ENCODE data around the gene MYO1B.

The MYO1B gene

DNA sequence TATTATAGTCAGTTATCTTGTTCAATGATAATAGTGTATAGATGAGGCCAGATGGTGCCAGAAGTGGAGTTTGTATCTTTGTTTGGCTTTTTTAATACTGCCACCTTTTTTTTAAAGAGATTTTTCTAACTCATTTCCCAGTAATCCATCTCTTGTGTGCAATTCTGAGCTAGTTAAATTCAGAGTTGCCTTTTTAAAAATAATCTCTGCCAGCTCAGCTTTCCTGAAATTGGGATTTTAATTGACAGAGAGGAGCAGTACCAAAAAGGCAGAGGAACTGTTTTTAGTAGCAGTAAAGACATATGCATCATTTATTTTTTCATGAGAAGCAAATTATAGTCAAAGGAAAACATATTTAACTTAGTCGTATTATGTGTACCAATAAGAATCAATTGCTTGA lies 185.3 kb downstream of the MYO1B start:
- Histone ChIP-seq H3K27me3 (ENCODE audit: insufficient read depth, low read length, poor library complexity, severe bottlenecking) (no peaks in the 10 kb centered on the region), H3K9ac (ENCODE audit: low read depth, low read length, poor library complexity, severe bottlenecking) (no peak overlapping the region), H3K4me1 (ENCODE audit: insufficient read depth, low read length, poor library complexity, severe bottlenecking) (no peaks in the 10 kb centered on the region), H3K9me3 (ENCODE audit: insufficient read depth, low read depth, low read length) (no peaks in the 10 kb centered on the region), H3K9me2 (replicated peaks; ENCODE audit: low read depth, low read length) (no peaks in the 10 kb centered on the region), H4K20me1 (ENCODE audit: insufficient read depth, low read length, poor library complexity, severe bottlenecking) (no peaks in the 10 kb centered on the region), H3K4me2 (ENCODE audit: low read depth, low read length, poor library complexity, severe bottlenecking) (no peak overlapping the region), H3K4me3 (ENCODE audit: low read length, poor library complexity, severe bottlenecking) (no peak overlapping the region), H3F3A (ENCODE audit: low read depth) (no peaks in the 10 kb centered on the region), H2AFZ (ENCODE audit: low read length) (no peak overlapping the region), H3K36me3 (ENCODE audit: insufficient read depth, low read length) (no peaks in the 10 kb centered on the region), H3K79me2 (ENCODE audit: insufficient read depth, low read length) (no peaks in the 10 kb centered on the region)
- TF ChIP-seq EZH2phosphoT487 (IDR thresholded peaks at IDR 0.05; ENCODE audit: borderline replicate concordance), result no peak
- no peak for TF ChIP-seq CTCF (conservative IDR thresholded peaks at IDR 0.05; ENCODE audit: low read length)

DNA sequence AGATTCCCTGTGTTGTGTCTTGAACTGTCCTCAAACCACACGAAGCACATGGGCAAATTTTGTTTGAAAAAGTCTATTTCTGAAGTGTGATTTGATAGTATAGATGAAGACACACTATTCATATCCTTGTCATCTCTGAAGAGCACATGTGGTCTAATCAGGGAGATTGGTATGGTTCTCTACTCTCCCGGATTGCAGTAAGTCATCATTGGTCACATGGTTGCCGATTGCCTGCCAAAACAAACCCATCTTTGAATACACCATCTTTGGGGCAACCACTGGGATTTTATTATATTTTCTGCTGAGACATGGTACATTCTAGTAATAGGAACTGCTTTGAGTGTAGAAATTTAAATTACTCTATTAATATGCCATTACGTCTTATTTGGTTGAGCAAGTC lies 186.9 kb downstream of the MYO1B start:
- no peaks in the 10 kb centered on the region for H4K20me1 ChIP-seq (ENCODE audit: insufficient read depth, low read length, poor library complexity, severe bottlenecking)
- H3K4me3 ChIP-seq (ENCODE audit: low read length, poor library complexity, severe bottlenecking), result no peak overlapping the region
- H3F3A ChIP-seq (ENCODE audit: low read depth), result no peaks in the 10 kb centered on the region
- no peak overlapping the region for H3K4me2 ChIP-seq (ENCODE audit: low read depth, low read length, poor library complexity, severe bottlenecking)
- no peak overlapping the region for H3K9ac ChIP-seq (ENCODE audit: low read depth, low read length, poor library complexity, severe bottlenecking)
- no peaks in the 10 kb centered on the region for H3K9me3 ChIP-seq (ENCODE audit: insufficient read depth, low read depth, low read length)
- H3K4me1 ChIP-seq (ENCODE audit: insufficient read depth, low read length, poor library complexity, severe bottlenecking), result no peaks in the 10 kb centered on the region
- H3K79me2 ChIP-seq (ENCODE audit: insufficient read depth, low read length), result no peaks in the 10 kb centered on the region
- H2AFZ ChIP-seq (ENCODE audit: low read length), result no peak overlapping the region
- no peaks in the 10 kb centered on the region for H3K9me2 ChIP-seq (replicated peaks; ENCODE audit: low read depth, low read length)
- TF ChIP-seq EZH2phosphoT487 (IDR thresholded peaks at IDR 0.05; ENCODE audit: borderline replicate concordance) (no peak), CTCF (conservative IDR thresholded peaks at IDR 0.05; ENCODE audit: low read length) (no peak)
- no peaks in the 10 kb centered on the region for H3K27me3 ChIP-seq (ENCODE audit: insufficient read depth, low read length, poor library complexity, severe bottlenecking)
- H3K36me3 ChIP-seq (ENCODE audit: insufficient read depth, low read length), result no peaks in the 10 kb centered on the region

GRCh38 chr2:191434072-191434471 lies 188.9 kb downstream of the MYO1B start:
- Histone ChIP-seq H3K9me3 (ENCODE audit: insufficient read depth, low read depth, low read length) (no peaks in the 10 kb centered on the region), H3K4me1 (ENCODE audit: insufficient read depth, low read length, poor library complexity, severe bottlenecking) (no peaks in the 10 kb centered on the region), H3K9ac (ENCODE audit: low read depth, low read length, poor library complexity, severe bottlenecking) (no peak overlapping the region)

More at GRCh38 chr2:191434072-191434471, 188.9 kb downstream of the MYO1B start:
- H4K20me1 ChIP-seq (ENCODE audit: insufficient read depth, low read length, poor library complexity, severe bottlenecking), result no peaks in the 10 kb centered on the region
- H3K4me2 ChIP-seq (ENCODE audit: low read depth, low read length, poor library complexity, severe bottlenecking), result no peak overlapping the region
- no peaks in the 10 kb centered on the region for H3K36me3 ChIP-seq (ENCODE audit: insufficient read depth, low read length)
- H3K27me3 ChIP-seq (ENCODE audit: insufficient read depth, low read length, poor library complexity, severe bottlenecking), result no peaks in the 10 kb centered on the region
- no peak for TF ChIP-seq EZH2phosphoT487 (IDR thresholded peaks at IDR 0.05; ENCODE audit: borderline replicate concordance)
- TF ChIP-seq CTCF (conservative IDR thresholded peaks at IDR 0.05; ENCODE audit: low read length), result no peak
- H3K4me3 ChIP-seq (ENCODE audit: low read length, poor library complexity, severe bottlenecking), result no peak overlapping the region
- no peak overlapping the region for H2AFZ ChIP-seq (ENCODE audit: low read length)
- H3K9me2 ChIP-seq (replicated peaks; ENCODE audit: low read depth, low read length), result no peaks in the 10 kb centered on the region
- H3K79me2 ChIP-seq (ENCODE audit: insufficient read depth, low read length), result no peaks in the 10 kb centered on the region
- no peaks in the 10 kb centered on the region for H3F3A ChIP-seq (ENCODE audit: low read depth)

Measured in Loucy (cell line).